NT2/D1 (cell line): Measurements from ENCODE around the gene DUSP6.

Experiments
- SUZ12 ChIP-seq: IDR thresholded peaks from 2 replicates; pipeline ENCODE4 v1.6.1; 2011; ENCODE audit not compliant: insufficient read length, insufficient read depth; ENCODE audit errors: extremely low read depth
- YY1 ChIP-seq: IDR thresholded peaks from 2 replicates; pipeline ENCODE4 v1.6.1; 2011; ENCODE audit not compliant: insufficient read length, insufficient read depth
- ZNF274 ChIP-seq: IDR thresholded peaks from 2 replicates; pipeline ENCODE4 v1.6.1; 2011; ENCODE audit warnings: mild to moderate bottlenecking, low read depth, low read length

GRCh38 chr12:89376202-89376529 lies 23.9 kb upstream of the DUSP6 start:
- TF ChIP-seq ZNF274 (no peak), YY1 (no peak), SUZ12 (no peak)
